Activated B cell treated with CpG ODN at 0.5 μM for 24 hours (primary cell): Measurements from ENCODE around the gene CFAP73. TPM values are rescaled to one million over a fixed set of nuclear protein-coding genes. Genes with fewer than 3 reads are reported as not detected.

ENCODE experiments used
- ATAC-seq: fragments of 200-7000 bp; cut with Tn5 transposase; one replicate; pipeline ENCODE4 v1.10.0; 2021; ENCODE audit warnings: low read depth, mild to moderate bottlenecking, moderate library complexity
- CTCF ChIA-PET: fragments of 350-600 bp; sonication (Branson Sonifier 250); formaldehyde crosslinking; loops from one replicate; lab custom pipeline; 2021; ENCODE audit warnings: antibody characterized with exemption; lab: Charles Lee
- POLR2A ChIA-PET: fragments of 350-600 bp; sonication (Branson Sonifier 250); formaldehyde crosslinking; loops from one replicate; lab custom pipeline; 2021; ENCODE audit warnings: antibody characterized with exemption; lab: Charles Lee
- DNase-seq: peaks from one replicate; pipeline ENCODE4 v3.0.0; 2022
- H3K27ac Mint-ChIP-seq: one replicate; pipeline ENCODE4 v1.8.0; 2020; ENCODE audit warnings: mixed read lengths
- H3K27me3 Mint-ChIP-seq: one replicate; pipeline ENCODE4 v1.8.0; 2021; ENCODE audit warnings: mixed read lengths
- H3K36me3 Mint-ChIP-seq: one replicate; pipeline ENCODE4 v1.8.0; 2021; ENCODE audit warnings: low read depth, mixed read lengths
- H3K4me1 Mint-ChIP-seq: one replicate; pipeline ENCODE4 v1.8.0; 2021; ENCODE audit warnings: mixed read lengths
- H3K4me3 Mint-ChIP-seq: one replicate; pipeline ENCODE4 v1.8.0; 2020; ENCODE audit warnings: mild to moderate bottlenecking, mixed read lengths
- H3K9me3 Mint-ChIP-seq: one replicate; pipeline ENCODE4 v1.8.0; 2020; ENCODE audit warnings: mixed read lengths
- CTCF ChIP-seq: fragments of 200-600 bp; IDR thresholded peaks from one replicate; pipeline ENCODE4 v1.8.0; 2022; ENCODE audit warnings: antibody characterized with exemption, mild to moderate bottlenecking
- intact Hi-C: fragments of 100-400 bp; cut with micrococcal nuclease; formaldehyde crosslinking; loops from one replicate; pipeline ENCODE4 v1.15.1; 2024
- total RNA-seq: library from RNA; stranded (reverse); gene quantifications from 2 replicates; pipeline ENCODE4 v1.2.3, GENCODE V29; 2022

Gene CFAP73
- total RNA-seq, 1 donor from 2014 or later = 1.1 TPM

DNA sequence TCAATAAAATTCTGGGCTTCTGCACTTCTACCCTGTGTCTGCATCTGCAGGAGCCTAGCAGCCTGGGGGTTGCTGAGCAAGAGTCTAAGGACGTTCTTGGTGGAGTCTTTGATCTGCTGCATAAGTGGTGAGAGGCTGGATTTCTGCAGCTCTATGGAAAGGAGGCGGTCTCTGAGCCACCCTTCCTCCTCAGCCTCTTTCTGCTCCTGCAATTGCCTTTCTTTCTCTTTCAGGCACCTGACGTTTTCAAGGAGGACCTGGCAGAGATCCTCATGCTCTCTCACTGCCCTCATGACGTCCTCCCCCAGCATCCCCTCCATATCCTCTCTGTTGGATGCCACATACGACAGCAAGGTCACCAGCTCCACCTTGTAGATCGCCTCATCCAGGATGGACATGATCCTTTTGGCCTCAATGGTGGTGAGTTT is 58.1 kb downstream of the CFAP73 start:
- H3K4me3 Mint-ChIP-seq = peak overlapping the region; percentile 76

DNA sequence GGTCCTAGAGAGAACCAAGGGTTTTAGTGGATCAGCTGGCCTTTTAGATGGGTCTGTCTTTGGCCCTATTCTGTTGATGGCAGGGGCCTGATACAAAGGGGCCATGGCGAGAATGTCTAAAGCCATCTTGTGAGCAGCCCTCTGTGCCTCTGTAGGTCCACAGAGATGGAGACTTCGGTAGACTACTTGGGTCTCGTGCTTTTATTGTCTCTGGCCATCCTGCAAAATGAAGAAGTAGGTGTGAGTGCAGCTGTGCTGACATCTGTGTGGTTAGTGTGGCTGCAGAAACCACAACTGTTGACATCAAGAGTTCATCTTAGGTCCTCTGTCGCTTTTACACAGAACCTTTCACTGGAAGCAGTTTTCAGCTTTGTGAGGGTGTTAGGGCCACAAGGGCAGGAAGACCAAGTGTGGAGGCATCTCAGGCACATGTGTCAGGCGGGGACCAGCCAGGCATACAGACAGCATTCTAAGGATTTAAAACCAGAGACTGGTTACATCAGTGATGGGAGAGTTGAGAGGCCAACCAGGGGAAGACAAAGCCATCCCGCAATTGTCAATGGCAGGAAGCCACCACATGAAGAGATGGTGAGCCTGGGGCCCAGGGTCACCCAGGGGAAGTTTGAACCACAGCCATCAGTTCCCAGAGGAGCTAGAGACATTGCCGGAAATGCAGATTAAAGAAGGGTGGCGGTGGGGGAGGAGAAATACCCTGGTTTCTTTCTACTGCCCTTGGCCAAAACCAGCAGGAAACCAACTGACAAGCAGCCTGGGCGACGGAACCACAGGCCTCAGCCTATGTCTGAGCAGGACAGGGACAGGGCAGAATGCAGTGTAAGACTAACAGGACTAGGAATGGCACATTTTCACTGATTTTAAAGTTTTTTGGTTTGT is 58.8 kb downstream of the CFAP73 start:
- peak; percentile 81 for ATAC-seq
- DNase-seq = peak; percentile 64
- ChIA-PET CTCF (interaction anchor here (1.0 to 2.3 kb wide), 6 partner anchors 9 to 24 kb away, joined by 3 to 32 read pairs (median 6); partner anchors contain the start of gene TPCN1), POLR2A (interaction anchor here (0.5 to 7.7 kb wide), 21 partner anchors 9 to 302 kb away, joined by 3 to 287 read pairs (median 4); partner anchors contain the start of genes DDX54, OAS1, RITA1 and SDSL)
- peak overlapping the region; percentile 98 for H3K27ac Mint-ChIP-seq
- intact Hi-C loops = loop anchor here (1.0 kb wide), 5 partner anchors 11 to 25 kb away; partner anchors contain the start of genes DDX54, RITA1 and TPCN1
- H3K4me3 Mint-ChIP-seq = peak overlapping the region; percentile 76
- H3K36me3 Mint-ChIP-seq = no peaks in the 10 kb centered on the region
- H3K9me3 Mint-ChIP-seq = no peaks in the 10 kb centered on the region
- TF ChIP-seq CTCF = no peak
- peaks cover 69% of the 10 kb centered on the region for H3K4me1 Mint-ChIP-seq
- H3K27me3 Mint-ChIP-seq = no peaks in the 10 kb centered on the region

More for the DNA sequence above, 58.1 kb downstream of the CFAP73 start:
- ATAC-seq = no peak
- Mint-ChIP-seq H3K9me3 (no peaks in the 10 kb centered on the region), H3K27me3 (no peaks in the 10 kb centered on the region), H3K36me3 (no peaks in the 10 kb centered on the region), H3K27ac (peak overlapping the region; percentile 98), H3K4me1 (peaks cover 74% of the 10 kb centered on the region)
- CTCF ChIA-PET = interaction anchor here (1.0 to 2.3 kb wide), 5 partner anchors 10 to 25 kb away, joined by 3 to 32 read pairs (median 7); partner anchors contain the start of gene TPCN1
- POLR2A ChIA-PET = interaction anchor here (0.5 to 7.7 kb wide), 14 partner anchors 9 to 229 kb away, joined by 3 to 287 read pairs (median 4); partner anchors contain the start of genes DDX54, RITA1, SLC8B1 and TPCN1
- no peak for DNase-seq
- no peak for TF ChIP-seq CTCF
- intact Hi-C loops = loop anchor here (1.0 kb wide), 5 partner anchors 10 to 26 kb away; partner anchors contain the start of genes DDX54, RITA1 and TPCN1

Other genes starting within 250 kb of the CFAP73 start
- gene OAS1, start 242.8 kb upstream of the CFAP73 start, total RNA-seq = 27.8 and 30.6 TPM in 2 replicates
- gene OAS3, start 211.2 kb upstream of the CFAP73 start, total RNA-seq = 23.1 and 27.2 TPM in 2 replicates
- 46.0 and 51.9 TPM in 2 replicates for gene OAS2, start 171.2 kb upstream of the CFAP73 start, total RNA-seq
- 75.3 and 79.4 TPM in 2 replicates for gene DTX1, start 93.0 kb upstream of the CFAP73 start, total RNA-seq
- 4.9 and 7.1 TPM in 2 replicates for gene RASAL1, start 14.0 kb upstream of the CFAP73 start, total RNA-seq
- 115 TPM in 2 replicates for gene DDX54, start 35.8 kb downstream of the CFAP73 start, total RNA-seq
- 15.5 and 18.2 TPM in 2 replicates for gene RITA1, start 36.0 kb downstream of the CFAP73 start, total RNA-seq
- 107 and 126 TPM in 2 replicates for gene TPCN1, start 71.7 kb downstream of the CFAP73 start, total RNA-seq
- 14.3 and 22.4 TPM in 2 replicates for gene SLC8B1, start 185.4 kb downstream of the CFAP73 start, total RNA-seq
- 11.5 and 13.7 TPM in 2 replicates for gene PLBD2, start 208.9 kb downstream of the CFAP73 start, total RNA-seq